Measurements from ENCODE around the gene BUD31. TPM values are rescaled to one million over a fixed set of nuclear protein-coding genes. Genes with fewer than 3 reads are reported as not detected.

BUD31 gene
- total RNA-seq, 1 donor from 2014 or later = 73.4 TPM

- H3K27me3 Mint-ChIP-seq (ENCODE audit: unreplicated experiment) = peaks cover 5% of the 10 kb centered on the region
- no peak overlapping the region for H3K4me3 Mint-ChIP-seq (ENCODE audit: unreplicated experiment)
- TF ChIP-seq CTCF (IDR thresholded peaks at IDR 0.05; ENCODE audit: unreplicated experiment) = no peak
- no peak for DNase-seq (ENCODE audit: low spot score)
- H3K36me3 Mint-ChIP-seq (ENCODE audit: low read depth, unreplicated experiment) = peaks cover 16% of the 10 kb centered on the region
- no peaks in the 10 kb centered on the region for H3K9me3 Mint-ChIP-seq (ENCODE audit: unreplicated experiment)
- H3K4me1 Mint-ChIP-seq (ENCODE audit: unreplicated experiment) = peaks cover 19% of the 10 kb centered on the region
- H3K27ac Mint-ChIP-seq (ENCODE audit: unreplicated experiment) = no peak overlapping the region
These were observed 27.1 kb upstream of the BUD31 start for GRCh38 chr7:99381664-99382075.

- no peak for DNase-seq (ENCODE audit: low spot score)
- Mint-ChIP-seq H3K36me3 (ENCODE audit: low read depth, unreplicated experiment) (peaks cover 18% of the 10 kb centered on the region), H3K4me3 (ENCODE audit: unreplicated experiment) (peak overlapping the region; percentile 69), H3K4me1 (ENCODE audit: unreplicated experiment) (peaks cover 19% of the 10 kb centered on the region), H3K9me3 (ENCODE audit: unreplicated experiment) (no peaks in the 10 kb centered on the region), H3K27ac (ENCODE audit: unreplicated experiment) (peak overlapping the region; percentile 42), H3K27me3 (ENCODE audit: unreplicated experiment) (peaks cover 7% of the 10 kb centered on the region)
- TF ChIP-seq CTCF (IDR thresholded peaks at IDR 0.05; ENCODE audit: unreplicated experiment) = no peak
These were observed 25.6 kb upstream of the BUD31 start for GRCh38 chr7:99383203-99383602.

- H3K4me3 Mint-ChIP-seq (ENCODE audit: unreplicated experiment) = no peak overlapping the region
These were observed 24.9 kb upstream of the BUD31 start for GRCh38 chr7:99383791-99384370.

GRCh38 chr7:99384523-99384922 is 24.2 kb upstream of the BUD31 start:
- Mint-ChIP-seq H3K27me3 (ENCODE audit: unreplicated experiment) (peaks cover 7% of the 10 kb centered on the region), H3K4me3 (ENCODE audit: unreplicated experiment) (no peak overlapping the region), H3K4me1 (ENCODE audit: unreplicated experiment) (peaks cover 12% of the 10 kb centered on the region), H3K27ac (ENCODE audit: unreplicated experiment) (no peak overlapping the region), H3K36me3 (ENCODE audit: low read depth, unreplicated experiment) (peaks cover 20% of the 10 kb centered on the region), H3K9me3 (ENCODE audit: unreplicated experiment) (no peaks in the 10 kb centered on the region)
- DNase-seq (ENCODE audit: low spot score) = no peak
- no peak for TF ChIP-seq CTCF (IDR thresholded peaks at IDR 0.05; ENCODE audit: unreplicated experiment)

More at GRCh38 chr7:99383791-99384370, 24.9 kb upstream of the BUD31 start:
- DNase-seq (ENCODE audit: low spot score) = no peak
- Mint-ChIP-seq H3K27ac (ENCODE audit: unreplicated experiment) (no peak overlapping the region), H3K4me1 (ENCODE audit: unreplicated experiment) (peaks cover 18% of the 10 kb centered on the region), H3K36me3 (ENCODE audit: low read depth, unreplicated experiment) (peaks cover 21% of the 10 kb centered on the region), H3K9me3 (ENCODE audit: unreplicated experiment) (no peaks in the 10 kb centered on the region), H3K27me3 (ENCODE audit: unreplicated experiment) (peaks cover 7% of the 10 kb centered on the region)
- TF ChIP-seq CTCF (IDR thresholded peaks at IDR 0.05; ENCODE audit: unreplicated experiment) = no peak

- H3K4me3 Mint-ChIP-seq (ENCODE audit: unreplicated experiment) = no peak overlapping the region
- TF ChIP-seq CTCF (IDR thresholded peaks at IDR 0.05; ENCODE audit: unreplicated experiment) = no peak
- H3K27ac Mint-ChIP-seq (ENCODE audit: unreplicated experiment) = no peak overlapping the region
- no peak for DNase-seq (ENCODE audit: low spot score)
- peaks cover 4% of the 10 kb centered on the region for H3K4me1 Mint-ChIP-seq (ENCODE audit: unreplicated experiment)
- H3K27me3 Mint-ChIP-seq (ENCODE audit: unreplicated experiment) = peaks cover 7% of the 10 kb centered on the region
- H3K36me3 Mint-ChIP-seq (ENCODE audit: low read depth, unreplicated experiment) = peaks cover 20% of the 10 kb centered on the region
- no peaks in the 10 kb centered on the region for H3K9me3 Mint-ChIP-seq (ENCODE audit: unreplicated experiment)
These were observed 23.2 kb upstream of the BUD31 start for GRCh38 chr7:99385564-99385963.

Data from endothelial cell (in vitro differentiated cells).